Measurements from ENCODE around the gene LRRC61.
A peak's percentile ranks its signal among the peaks of the same experiment; 100 is the strongest.

The LRRC61 gene

DNA sequence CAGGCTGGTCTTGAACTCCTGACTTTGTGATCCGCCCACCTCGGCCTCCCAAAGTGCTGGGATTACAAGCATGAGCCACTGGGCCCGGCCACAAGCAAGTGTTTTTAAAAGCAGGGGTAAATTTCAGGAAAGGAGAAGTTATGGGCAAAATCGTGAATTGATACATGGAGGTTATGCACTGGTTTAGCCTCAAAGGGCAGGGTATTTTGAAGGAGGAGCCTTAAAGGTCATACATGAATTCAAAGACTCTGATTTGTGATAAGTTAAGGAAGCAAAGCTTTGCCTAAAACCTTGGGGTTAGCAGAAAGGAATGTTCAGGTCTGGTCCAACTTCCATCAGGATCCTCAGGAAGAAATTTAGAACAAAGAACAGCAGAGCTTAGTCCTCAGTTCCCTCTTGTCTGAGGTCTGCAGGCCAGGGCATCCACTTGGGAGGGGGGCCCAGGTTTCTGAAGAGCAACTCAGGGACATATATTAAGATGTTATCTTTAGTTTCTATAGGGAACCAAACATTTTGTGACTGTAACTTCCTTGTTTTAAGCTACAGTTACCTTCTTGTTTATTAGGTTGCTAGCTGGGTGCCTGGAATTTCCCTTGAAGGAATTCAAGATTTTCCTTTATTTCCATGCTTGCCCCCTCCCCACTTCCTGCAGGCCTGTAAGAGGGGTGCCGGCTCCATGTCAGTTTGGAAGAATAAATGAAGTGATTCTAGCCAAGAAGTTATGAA, 42.7 kb downstream of the LRRC61 start:
- Histone ChIP-seq H3K9me3 (ENCODE audit: insufficient read depth, low read depth, low read length) (no peaks in the 10 kb centered on the region), H3K27ac (ENCODE audit: low read depth, low read length) (peak overlapping the region; percentile 42; the same call in 1 of the 2 replicates), H3K27me3 (ENCODE audit: insufficient read depth, low read length) (no peaks in the 10 kb centered on the region), H3K4me1 (ENCODE audit: insufficient read depth, low read length) (peaks cover 47% of the 10 kb centered on the region), H3K36me3 (ENCODE audit: insufficient read depth, low read length) (peaks cover 12% of the 10 kb centered on the region), H3K4me3 (ENCODE audit: low read length) (no peak overlapping the region), H3K9ac (ENCODE audit: low read depth, low read length) (no peak overlapping the region)
- WGBS: 81% methylated on average over 4 of the region's 5 CpGs

DNA sequence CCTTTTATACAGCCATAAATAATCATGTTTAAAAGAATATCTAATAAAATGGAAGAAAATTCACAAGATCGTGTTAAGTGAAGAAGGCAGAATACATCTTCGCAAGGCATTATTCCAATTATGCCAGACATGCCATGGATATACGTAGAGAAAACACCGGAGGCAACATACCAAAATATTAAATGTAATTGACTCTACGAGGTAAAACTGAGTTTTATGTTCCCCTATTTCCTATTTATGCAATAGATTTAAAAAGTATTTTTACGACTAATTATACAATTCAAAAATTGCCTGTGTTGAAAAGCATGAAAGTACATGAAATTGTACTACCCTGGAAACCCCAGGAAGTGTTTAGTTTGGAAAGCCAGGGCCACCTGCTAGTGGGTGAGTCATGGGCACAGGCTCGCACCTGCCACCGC, 44.5 kb downstream of the LRRC61 start:
- peak overlapping the region; percentile 91 for H3K27ac ChIP-seq (ENCODE audit: low read depth, low read length)
- H3K27me3 ChIP-seq (ENCODE audit: insufficient read depth, low read length): no peaks in the 10 kb centered on the region
- H3K36me3 ChIP-seq (ENCODE audit: insufficient read depth, low read length): peaks cover 29% of the 10 kb centered on the region
- H3K4me3 ChIP-seq (ENCODE audit: low read length): peak overlapping the region; percentile 60
- WGBS: 69% methylated on average over 7 of the region's 8 CpGs
- peaks cover 31% of the 10 kb centered on the region for H3K4me1 ChIP-seq (ENCODE audit: insufficient read depth, low read length)
- peak overlapping the region; percentile 96 for H3K9ac ChIP-seq (ENCODE audit: low read depth, low read length)
- no peaks in the 10 kb centered on the region for H3K9me3 ChIP-seq (ENCODE audit: insufficient read depth, low read depth, low read length)

DNA sequence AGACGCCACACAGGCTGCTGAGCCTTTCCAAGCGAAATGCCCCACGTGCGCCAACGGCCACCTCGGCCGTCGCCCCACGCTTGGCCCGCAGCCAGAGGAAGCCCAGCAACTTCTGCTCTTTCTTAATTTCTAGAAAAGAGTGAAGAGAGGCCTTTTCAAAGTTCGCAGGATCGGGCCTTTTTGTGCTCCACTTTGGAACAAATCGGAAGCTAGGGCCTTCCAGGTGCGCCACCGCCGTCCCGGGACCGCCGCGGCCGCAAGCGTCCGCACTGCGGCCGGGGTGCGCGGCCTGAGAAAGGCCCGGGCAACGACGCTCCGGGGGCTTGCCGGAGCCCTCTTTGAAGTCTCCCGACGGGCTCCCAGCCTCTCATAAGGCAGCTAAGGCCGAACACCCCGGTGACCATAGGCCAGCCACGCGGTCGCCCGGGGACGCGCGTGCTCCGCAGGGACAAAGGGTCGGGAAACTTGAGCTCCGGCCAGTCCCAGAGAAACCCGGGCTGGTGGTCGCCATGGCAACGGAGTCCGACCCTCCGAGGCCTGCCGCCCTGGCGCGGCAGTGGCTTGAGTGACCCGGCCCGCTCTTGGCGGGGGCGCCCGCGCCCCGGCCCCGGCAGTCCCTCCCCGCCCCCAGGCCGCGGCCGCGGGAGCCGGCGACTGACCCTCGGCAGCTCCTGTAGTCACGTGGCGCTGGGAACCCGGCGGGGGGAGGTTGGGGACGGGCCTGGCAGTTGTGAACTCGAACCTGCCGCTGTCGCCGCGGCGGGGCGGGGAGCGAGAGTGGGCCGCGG, 45.1 kb downstream of the LRRC61 start, which contains the start of gene REPIN1:
TSS of gene REPIN1 (plus strand) at position 727 of the 788 bp plus-strand sequence. CDS start 890 bp downstream, outside the sequence.
- Histone ChIP-seq H3K27ac (ENCODE audit: low read depth, low read length) (peak within 1 kb of the TSS; percentile 91), H3K4me1 (ENCODE audit: insufficient read depth, low read length) (peaks cover 28% of the 10 kb centered on the region), H3K4me3 (ENCODE audit: low read length) (peak within 1 kb of the TSS; percentile 60), H3K27me3 (ENCODE audit: insufficient read depth, low read length) (no peaks in the 10 kb centered on the region), H3K9ac (ENCODE audit: low read depth, low read length) (peak within 1 kb of the TSS; percentile 96), H3K9me3 (ENCODE audit: insufficient read depth, low read depth, low read length) (no peaks in the 10 kb centered on the region), H3K36me3 (ENCODE audit: insufficient read depth, low read length) (peaks cover 35% of the 10 kb centered on the region)
- WGBS: 4% methylated on average over 85 of the region's 85 CpGs

GRCh38 chr7:150368884-150369747, 46.0 kb downstream of the LRRC61 start:
- H3K36me3 ChIP-seq (ENCODE audit: insufficient read depth, low read length): peaks cover 43% of the 10 kb centered on the region
- WGBS: under 1% methylated on average over 58 of the region's 58 CpGs
- H3K27ac ChIP-seq (ENCODE audit: low read depth, low read length): peak overlapping the region; percentile 91
- no peaks in the 10 kb centered on the region for H3K9me3 ChIP-seq (ENCODE audit: insufficient read depth, low read depth, low read length)
- peaks cover 33% of the 10 kb centered on the region for H3K4me1 ChIP-seq (ENCODE audit: insufficient read depth, low read length)
- H3K9ac ChIP-seq (ENCODE audit: low read depth, low read length): peak overlapping the region; percentile 96
- peak overlapping the region; percentile 60 for H3K4me3 ChIP-seq (ENCODE audit: low read length)
- H3K27me3 ChIP-seq (ENCODE audit: insufficient read depth, low read length): no peaks in the 10 kb centered on the region

DNA sequence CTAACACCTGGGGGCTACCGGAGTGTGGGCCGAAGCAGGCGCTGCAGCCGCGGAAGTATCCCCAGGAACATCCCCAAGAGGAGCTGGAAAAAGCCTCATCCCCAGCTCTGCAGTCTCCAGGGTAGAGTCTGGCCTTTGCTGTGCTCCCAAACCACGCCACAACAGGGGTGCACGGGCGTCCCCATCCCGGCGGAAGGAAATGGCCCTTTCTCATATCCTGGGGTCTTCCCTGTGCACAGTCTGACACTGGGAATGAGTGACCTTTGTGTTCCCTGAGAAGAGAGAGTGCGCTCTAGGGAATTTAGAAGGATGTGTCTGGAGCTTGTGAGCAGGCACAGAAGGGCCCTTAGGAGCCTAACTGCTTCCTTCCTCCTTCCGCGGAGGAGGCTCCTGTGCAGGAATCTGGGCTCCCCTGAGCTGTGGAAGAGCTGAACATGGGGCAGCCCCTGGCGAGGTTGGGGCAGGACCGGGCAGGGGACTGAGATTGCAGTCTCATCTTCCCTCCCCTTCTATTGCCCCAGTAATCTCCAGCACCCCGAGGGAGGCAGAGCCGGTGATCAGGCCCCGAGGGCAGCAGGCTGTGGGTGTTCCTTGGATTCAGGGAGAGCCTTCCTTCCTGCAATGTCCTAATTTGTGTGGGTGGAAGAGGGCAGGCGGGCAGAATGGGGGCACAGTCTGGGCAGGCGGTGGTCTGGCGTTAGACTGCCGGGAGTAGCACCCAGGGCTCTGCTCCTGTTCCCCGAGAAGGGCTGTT, 46.8 kb downstream of the LRRC61 start:
- Histone ChIP-seq H3K9me3 (ENCODE audit: insufficient read depth, low read depth, low read length) (no peaks in the 10 kb centered on the region), H3K4me3 (ENCODE audit: low read length) (peak overlapping the region; percentile 60), H3K27ac (ENCODE audit: low read depth, low read length) (peak overlapping the region; percentile 91), H3K36me3 (ENCODE audit: insufficient read depth, low read length) (peaks cover 49% of the 10 kb centered on the region), H3K9ac (ENCODE audit: low read depth, low read length) (peak overlapping the region; percentile 96), H3K27me3 (ENCODE audit: insufficient read depth, low read length) (no peaks in the 10 kb centered on the region), H3K4me1 (ENCODE audit: insufficient read depth, low read length) (peaks cover 33% of the 10 kb centered on the region)
- WGBS: 56% methylated on average over 23 of the region's 23 CpGs

GRCh38 chr7:150370612-150371071, 47.5 kb downstream of the LRRC61 start:
- Histone ChIP-seq H3K36me3 (ENCODE audit: insufficient read depth, low read length) (peaks cover 49% of the 10 kb centered on the region), H3K4me3 (ENCODE audit: low read length) (peak overlapping the region; percentile 60; the same call in 1 of the 2 replicates), H3K9me3 (ENCODE audit: insufficient read depth, low read depth, low read length) (no peaks in the 10 kb centered on the region), H3K4me1 (ENCODE audit: insufficient read depth, low read length) (peaks cover 33% of the 10 kb centered on the region), H3K27me3 (ENCODE audit: insufficient read depth, low read length) (no peaks in the 10 kb centered on the region), H3K9ac (ENCODE audit: low read depth, low read length) (peak overlapping the region; percentile 96; the same call in 1 of the 2 replicates), H3K27ac (ENCODE audit: low read depth, low read length) (peak overlapping the region; percentile 28; the same call in 1 of the 2 replicates)
- 87% methylated on average over 3 of the region's 3 CpGs for WGBS

DNA sequence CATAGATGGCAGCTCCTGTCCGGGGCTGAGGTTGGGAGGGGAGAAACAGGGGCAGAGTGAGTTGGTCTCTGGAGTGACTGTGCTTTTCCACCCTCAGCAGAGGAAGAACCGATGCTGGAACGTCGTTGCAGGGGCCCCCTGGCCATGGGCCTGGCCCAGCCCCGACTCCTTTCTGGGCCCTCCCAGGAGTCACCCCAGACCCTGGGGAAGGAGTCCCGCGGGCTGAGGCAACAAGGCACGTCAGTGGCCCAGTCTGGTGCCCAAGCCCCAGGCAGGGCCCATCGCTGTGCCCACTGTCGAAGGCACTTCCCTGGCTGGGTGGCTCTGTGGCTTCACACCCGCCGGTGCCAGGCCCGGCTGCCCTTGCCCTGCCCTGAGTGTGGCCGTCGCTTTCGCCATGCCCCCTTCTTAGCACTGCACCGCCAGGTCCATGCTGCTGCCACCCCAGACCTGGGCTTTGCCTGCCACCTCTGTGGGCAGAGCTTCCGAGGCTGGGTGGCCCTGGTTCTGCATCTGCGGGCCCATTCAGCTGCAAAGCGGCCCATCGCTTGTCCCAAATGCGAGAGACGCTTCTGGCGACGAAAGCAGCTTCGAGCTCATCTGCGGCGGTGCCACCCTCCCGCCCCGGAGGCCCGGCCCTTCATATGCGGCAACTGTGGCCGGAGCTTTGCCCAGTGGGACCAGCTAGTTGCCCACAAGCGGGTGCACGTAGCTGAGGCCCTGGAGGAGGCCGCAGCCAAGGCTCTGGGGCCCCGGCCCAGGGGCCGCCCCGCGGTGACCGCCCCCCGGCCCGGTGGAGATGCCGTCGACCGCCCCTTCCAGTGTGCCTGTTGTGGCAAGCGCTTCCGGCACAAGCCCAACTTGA, 48.2 kb downstream of the LRRC61 start:
- WGBS: 94% methylated on average over 48 of the region's 48 CpGs
- H3K4me1 ChIP-seq (ENCODE audit: insufficient read depth, low read length): peaks cover 33% of the 10 kb centered on the region
- 0 out of 2 replicates have a peak overlapping the region, but pooled peaks have one; percentile 96 for H3K9ac ChIP-seq (ENCODE audit: low read depth, low read length)
- no peaks in the 10 kb centered on the region for H3K27me3 ChIP-seq (ENCODE audit: insufficient read depth, low read length)
- 0 out of 2 replicates have a peak overlapping the region, but pooled peaks have one; percentile 10 for H3K27ac ChIP-seq (ENCODE audit: low read depth, low read length)
- H3K4me3 ChIP-seq (ENCODE audit: low read length): no peak overlapping the region
- peaks cover 49% of the 10 kb centered on the region for H3K36me3 ChIP-seq (ENCODE audit: insufficient read depth, low read length)
- no peaks in the 10 kb centered on the region for H3K9me3 ChIP-seq (ENCODE audit: insufficient read depth, low read depth, low read length)

GRCh38 chr7:150371996-150372270, 48.8 kb downstream of the LRRC61 start:
- WGBS: 96% methylated on average over 30 of the region's 30 CpGs
- Histone ChIP-seq H3K9me3 (ENCODE audit: insufficient read depth, low read depth, low read length) (no peaks in the 10 kb centered on the region), H3K27me3 (ENCODE audit: insufficient read depth, low read length) (no peaks in the 10 kb centered on the region), H3K4me3 (ENCODE audit: low read length) (no peak overlapping the region), H3K4me1 (ENCODE audit: insufficient read depth, low read length) (peaks cover 38% of the 10 kb centered on the region), H3K36me3 (ENCODE audit: insufficient read depth, low read length) (peaks cover 49% of the 10 kb centered on the region), H3K9ac (ENCODE audit: low read depth, low read length) (no peak overlapping the region), H3K27ac (ENCODE audit: low read depth, low read length) (no peak overlapping the region)

DNA sequence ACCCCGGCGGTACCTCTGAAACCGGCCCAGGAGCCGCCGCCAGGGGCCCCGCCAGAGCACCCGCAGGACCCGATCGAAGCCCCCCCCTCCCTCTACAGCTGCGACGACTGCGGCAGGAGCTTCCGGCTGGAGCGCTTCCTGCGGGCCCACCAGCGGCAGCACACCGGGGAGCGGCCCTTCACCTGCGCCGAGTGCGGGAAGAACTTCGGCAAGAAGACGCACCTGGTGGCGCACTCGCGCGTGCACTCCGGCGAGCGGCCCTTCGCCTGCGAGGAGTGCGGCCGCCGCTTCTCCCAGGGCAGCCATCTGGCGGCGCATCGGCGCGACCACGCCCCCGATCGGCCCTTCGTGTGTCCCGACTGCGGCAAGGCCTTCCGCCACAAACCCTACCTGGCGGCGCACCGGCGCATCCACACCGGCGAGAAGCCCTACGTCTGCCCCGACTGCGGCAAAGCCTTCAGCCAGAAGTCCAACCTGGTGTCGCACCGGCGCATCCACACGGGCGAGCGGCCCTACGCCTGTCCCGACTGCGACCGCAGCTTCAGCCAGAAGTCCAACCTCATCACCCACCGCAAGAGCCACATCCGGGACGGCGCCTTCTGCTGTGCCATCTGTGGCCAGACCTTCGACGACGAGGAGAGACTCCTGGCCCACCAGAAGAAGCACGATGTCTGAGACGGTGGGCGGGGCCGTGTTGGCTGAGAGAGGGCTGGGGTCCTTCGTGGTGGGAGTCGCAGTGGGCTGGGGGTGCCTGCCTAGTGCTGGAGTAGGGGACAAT, 49.3 kb downstream of the LRRC61 start:
- Histone ChIP-seq H3K9me3 (ENCODE audit: insufficient read depth, low read depth, low read length) (no peaks in the 10 kb centered on the region), H3K4me1 (ENCODE audit: insufficient read depth, low read length) (peaks cover 42% of the 10 kb centered on the region), H3K27me3 (ENCODE audit: insufficient read depth, low read length) (no peaks in the 10 kb centered on the region), H3K27ac (ENCODE audit: low read depth, low read length) (no peak overlapping the region), H3K9ac (ENCODE audit: low read depth, low read length) (no peak overlapping the region), H3K36me3 (ENCODE audit: insufficient read depth, low read length) (peaks cover 49% of the 10 kb centered on the region), H3K4me3 (ENCODE audit: low read length) (no peak overlapping the region)
- WGBS: 94% methylated on average over 79 of the region's 79 CpGs
